Activated CD4-positive, alpha-beta memory T cell treated with anti-CD3 and anti-CD28 coated beads, Interleukin-2, amount 10 ng/mL, durations not matched to agents 7 days and 5 days (primary cell): ENCODE measurements around the gene GLG1. TPM values are rescaled to one million over a fixed set of nuclear protein-coding genes. Genes with fewer than 3 reads are reported as not detected.
A peak's percentile ranks its signal among the peaks of the same experiment; 100 is the strongest.

Experiments used
- CTCF ChIA-PET: fragments of 350-600 bp; sonication (Branson Sonifier 250); formaldehyde crosslinking; loops from one replicate; lab custom pipeline; 2021; ENCODE audit warnings: antibody characterized with exemption, inconsistent platforms; lab: Charles Lee
- POLR2A ChIA-PET: fragments of 350-600 bp; sonication (Branson Sonifier 250); formaldehyde crosslinking; loops from one replicate; lab custom pipeline; 2021; ENCODE audit warnings: antibody characterized with exemption; lab: Charles Lee
- DNase-seq: peaks from one replicate; pipeline ENCODE4 v3.0.0-alpha.2; 2020
- H3K27ac Mint-ChIP-seq: one replicate; pipeline ENCODE4 v1.8.0; 2021; ENCODE audit warnings: mild to moderate bottlenecking, mixed read lengths
- H3K27me3 Mint-ChIP-seq: one replicate; pipeline ENCODE4 v1.8.0; 2021; ENCODE audit warnings: mixed read lengths
- H3K36me3 Mint-ChIP-seq: one replicate; pipeline ENCODE4 v1.8.0; 2021; ENCODE audit warnings: low read depth, mixed read lengths
- H3K4me1 Mint-ChIP-seq: one replicate; pipeline ENCODE4 v1.8.0; 2021; ENCODE audit warnings: mixed read lengths
- H3K4me3 Mint-ChIP-seq: one replicate; pipeline ENCODE4 v1.8.0; 2021; ENCODE audit warnings: mild to moderate bottlenecking, mixed read lengths
- H3K9me3 Mint-ChIP-seq: one replicate; pipeline ENCODE4 v1.8.0; 2021; ENCODE audit warnings: mixed read lengths
- total RNA-seq, 2 experiments: library from RNA; stranded (reverse); gene quantifications; one replicate each; pipeline ENCODE4 v1.2.3, GENCODE V29; 2021

Gene GLG1
- total RNA-seq, 2 experiments from 2014 or later = 130 to 132 TPM

DNA sequence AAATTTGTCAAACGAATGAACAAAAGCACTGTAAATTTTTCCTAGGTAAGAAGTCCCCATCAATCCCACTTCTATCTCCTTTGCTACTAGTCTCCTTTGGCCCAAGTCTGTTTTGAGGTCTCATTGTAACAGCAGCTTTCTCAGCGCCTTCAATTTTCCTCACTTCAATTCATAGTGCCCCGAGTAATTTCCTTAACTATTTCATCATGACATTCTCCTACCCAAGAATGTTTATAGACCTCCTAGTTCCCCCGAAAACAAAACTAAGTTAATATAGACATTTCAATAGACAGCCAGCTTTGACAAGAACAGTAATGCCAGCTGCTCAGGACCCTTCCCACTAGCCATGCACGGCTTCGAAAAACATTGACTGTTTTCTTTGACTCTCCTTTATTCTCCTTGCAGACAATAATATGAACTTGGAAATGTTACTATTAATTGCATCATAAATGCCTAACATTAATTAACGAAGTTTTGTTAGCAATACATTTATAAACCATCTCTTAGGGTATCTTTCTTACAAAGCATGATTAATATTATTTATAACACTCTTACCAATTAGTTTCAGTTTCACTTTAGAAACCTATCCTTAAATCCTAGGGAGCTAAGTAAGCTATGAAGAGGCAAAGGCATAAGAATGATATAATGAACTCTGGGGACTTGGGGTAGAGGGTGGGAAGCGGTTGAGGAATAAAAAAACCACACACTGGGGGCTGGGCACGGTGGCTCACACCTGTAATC lies 22.8 kb downstream of the GLG1 start:
- no peaks in the 10 kb centered on the region for H3K27me3 Mint-ChIP-seq
- no peaks in the 10 kb centered on the region for H3K9me3 Mint-ChIP-seq
- POLR2A ChIA-PET = interaction anchor here (1.2 kb wide), 1 partner anchor 287 kb away, joined by 3 read pairs; no protein-coding TSS in a partner anchor
- CTCF ChIA-PET = interaction anchor here (1.1 kb wide), 1 partner anchor 16 kb away, joined by 3 read pairs; no protein-coding TSS in a partner anchor
- no peak for DNase-seq
- H3K4me1 Mint-ChIP-seq = peaks cover 42% of the 10 kb centered on the region
- peaks cover 36% of the 10 kb centered on the region for H3K36me3 Mint-ChIP-seq
- no peak overlapping the region for H3K4me3 Mint-ChIP-seq
- no peak overlapping the region for H3K27ac Mint-ChIP-seq

DNA sequence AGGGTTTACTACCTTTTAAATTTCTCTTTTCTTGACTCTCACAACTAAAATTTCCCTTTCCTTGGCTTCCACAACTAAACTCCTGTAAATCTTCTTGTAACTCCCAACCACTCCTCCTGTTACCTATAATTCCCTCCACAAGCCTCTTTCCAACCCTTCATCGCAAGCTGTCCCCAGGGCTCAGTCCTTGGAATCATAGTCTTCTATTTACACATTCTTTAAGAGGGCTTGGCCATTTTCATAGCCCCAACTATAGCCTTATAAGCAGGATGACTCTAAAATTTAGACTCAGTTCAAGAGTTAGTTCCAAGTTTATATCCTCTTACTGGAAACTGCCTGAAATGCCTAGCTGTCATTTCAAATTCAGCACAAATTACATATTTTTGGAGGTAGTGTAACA lies 23.9 kb downstream of the GLG1 start:
- Mint-ChIP-seq H3K9me3 (no peaks in the 10 kb centered on the region), H3K27me3 (no peaks in the 10 kb centered on the region), H3K4me1 (peaks cover 48% of the 10 kb centered on the region), H3K36me3 (peaks cover 34% of the 10 kb centered on the region), H3K4me3 (no peak overlapping the region), H3K27ac (no peak overlapping the region)
- ChIA-PET CTCF (no interaction called here), POLR2A (interaction anchor here (1.2 kb wide), 1 partner anchor 286 kb away, joined by 3 read pairs; no protein-coding TSS in a partner anchor)
- DNase-seq = no peak

DNA sequence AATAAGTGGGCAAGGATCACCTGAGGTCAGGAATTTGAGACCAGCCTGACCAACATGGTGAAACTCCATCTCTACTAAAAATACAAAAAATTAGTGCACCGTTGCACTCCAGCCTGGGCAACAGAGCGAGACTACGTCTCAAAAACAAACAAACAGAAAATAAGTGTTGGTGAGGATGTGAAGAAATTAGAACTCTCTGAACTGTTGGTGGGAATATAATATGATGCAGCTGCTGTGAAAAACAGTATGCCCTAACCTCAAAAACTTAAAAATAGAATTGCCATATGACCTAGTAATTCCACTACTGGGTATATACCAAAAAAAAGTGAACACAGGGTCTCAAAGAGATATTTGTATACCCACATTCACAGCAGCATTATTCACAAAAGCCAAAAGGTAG lies 26.1 kb downstream of the GLG1 start:
- Mint-ChIP-seq H3K4me3 (no peak overlapping the region), H3K36me3 (peaks cover 23% of the 10 kb centered on the region), H3K27ac (no peak overlapping the region), H3K9me3 (no peaks in the 10 kb centered on the region), H3K27me3 (no peaks in the 10 kb centered on the region), H3K4me1 (peaks cover 44% of the 10 kb centered on the region)
- POLR2A ChIA-PET = no interaction called here
- CTCF ChIA-PET = interaction anchor here (0.6 kb wide), 1 partner anchor 44 kb away, joined by 3 read pairs; no protein-coding TSS in a partner anchor
- no peak for DNase-seq

DNA sequence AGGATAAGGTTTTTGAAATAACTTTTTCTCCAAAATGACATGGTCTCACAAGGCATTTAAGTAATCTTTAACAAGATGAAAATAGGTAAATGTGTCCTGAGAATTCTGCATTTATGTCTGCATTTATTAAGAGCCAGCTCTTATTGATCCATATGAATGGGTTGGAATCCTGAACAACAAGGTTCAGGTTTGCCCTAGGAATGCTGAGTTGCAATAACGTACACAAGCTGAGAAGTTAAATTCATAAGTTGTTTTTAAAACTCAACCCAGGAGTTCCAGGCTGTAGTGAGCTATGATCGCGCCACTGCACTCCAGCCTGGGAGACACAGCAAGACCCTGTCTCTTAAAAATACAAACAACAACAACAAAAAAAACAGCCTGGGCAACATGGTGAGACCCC lies 28.1 kb downstream of the GLG1 start:
- Mint-ChIP-seq H3K27me3 (no peaks in the 10 kb centered on the region), H3K27ac (no peak overlapping the region), H3K4me3 (no peak overlapping the region), H3K4me1 (peaks cover 43% of the 10 kb centered on the region), H3K9me3 (no peaks in the 10 kb centered on the region), H3K36me3 (peaks cover 16% of the 10 kb centered on the region)
- DNase-seq = no peak
- ChIA-PET CTCF (interaction anchor here (0.8 to 0.9 kb wide), 2 partner anchors 8 to 18 kb away, joined by 3 read pairs; no protein-coding TSS in a partner anchor), POLR2A (interaction anchor here (0.9 to 3.1 kb wide), 5 partner anchors 23 to 112 kb away, joined by 3 to 21 read pairs (median 9); partner anchors contain the start of genes GLG1 and RFWD3)

DNA sequence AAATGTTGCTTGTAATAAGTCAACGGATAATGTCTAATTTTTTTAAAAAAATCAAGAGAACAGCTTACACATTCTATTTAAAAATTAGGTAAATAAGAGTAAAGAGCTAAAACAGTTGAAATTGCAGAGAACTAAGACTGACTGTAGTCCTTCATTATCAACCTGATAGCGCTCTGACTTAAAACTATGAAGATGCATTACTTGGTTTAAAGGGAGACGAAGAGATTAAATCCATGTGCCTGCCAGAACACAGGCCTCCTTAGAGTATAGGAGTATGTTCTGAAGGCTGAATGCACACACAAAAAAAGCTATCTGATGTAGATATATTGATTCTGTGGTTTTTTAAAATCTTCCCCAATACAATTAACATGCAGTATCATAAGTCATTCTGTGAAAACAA lies 28.5 kb downstream of the GLG1 start:
- peak overlapping the region; percentile 12 for H3K27ac Mint-ChIP-seq
- DNase-seq = no peak
- CTCF ChIA-PET = interaction anchor here (0.8 to 0.9 kb wide), 2 partner anchors 8 to 18 kb away, joined by 3 read pairs; no protein-coding TSS in a partner anchor
- no peak overlapping the region for H3K4me3 Mint-ChIP-seq
- peaks cover 16% of the 10 kb centered on the region for H3K36me3 Mint-ChIP-seq
- no peaks in the 10 kb centered on the region for H3K9me3 Mint-ChIP-seq
- no peaks in the 10 kb centered on the region for H3K27me3 Mint-ChIP-seq
- H3K4me1 Mint-ChIP-seq = peaks cover 40% of the 10 kb centered on the region
- POLR2A ChIA-PET = interaction anchor here (0.9 to 3.1 kb wide), 6 partner anchors 10 to 111 kb away, joined by 3 to 21 read pairs (median 7); partner anchors contain the start of genes GLG1 and RFWD3

DNA sequence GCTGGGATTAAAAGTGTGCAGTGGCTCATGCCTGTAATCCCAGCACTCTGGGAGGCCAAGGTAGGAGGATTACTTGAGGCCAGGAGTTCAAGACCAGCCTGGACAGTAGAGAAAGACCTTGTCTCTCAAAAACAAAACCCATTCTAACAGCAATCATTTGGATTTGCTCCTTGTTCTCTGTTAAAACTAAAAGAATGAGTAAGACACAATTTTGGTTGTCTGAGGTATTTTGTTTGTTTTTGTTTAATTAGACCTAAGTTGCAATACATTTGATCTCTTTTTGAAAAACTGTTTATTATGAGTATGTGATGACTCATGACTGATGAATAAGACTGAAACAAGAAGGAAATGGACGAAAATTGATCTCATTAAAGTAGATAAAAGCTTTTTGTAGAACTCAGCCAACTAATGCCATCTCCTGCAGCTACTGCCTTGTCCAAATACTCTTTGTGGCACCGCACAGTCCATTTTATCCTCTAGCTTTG lies 29.0 kb downstream of the GLG1 start:
- Mint-ChIP-seq H3K27me3 (no peaks in the 10 kb centered on the region), H3K4me1 (peaks cover 41% of the 10 kb centered on the region), H3K9me3 (no peaks in the 10 kb centered on the region), H3K27ac (peak overlapping the region; percentile 12), H3K4me3 (peak overlapping the region; percentile 27), H3K36me3 (peaks cover 16% of the 10 kb centered on the region)
- ChIA-PET CTCF (interaction anchor here (0.6 to 0.9 kb wide), 2 partner anchors 9 to 23 kb away, joined by 3 read pairs; no protein-coding TSS in a partner anchor), POLR2A (interaction anchor here (0.9 to 3.1 kb wide), 7 partner anchors 10 to 111 kb away, joined by 3 to 21 read pairs (median 5); partner anchors contain the start of genes GLG1 and RFWD3)
- DNase-seq = no peak

DNA sequence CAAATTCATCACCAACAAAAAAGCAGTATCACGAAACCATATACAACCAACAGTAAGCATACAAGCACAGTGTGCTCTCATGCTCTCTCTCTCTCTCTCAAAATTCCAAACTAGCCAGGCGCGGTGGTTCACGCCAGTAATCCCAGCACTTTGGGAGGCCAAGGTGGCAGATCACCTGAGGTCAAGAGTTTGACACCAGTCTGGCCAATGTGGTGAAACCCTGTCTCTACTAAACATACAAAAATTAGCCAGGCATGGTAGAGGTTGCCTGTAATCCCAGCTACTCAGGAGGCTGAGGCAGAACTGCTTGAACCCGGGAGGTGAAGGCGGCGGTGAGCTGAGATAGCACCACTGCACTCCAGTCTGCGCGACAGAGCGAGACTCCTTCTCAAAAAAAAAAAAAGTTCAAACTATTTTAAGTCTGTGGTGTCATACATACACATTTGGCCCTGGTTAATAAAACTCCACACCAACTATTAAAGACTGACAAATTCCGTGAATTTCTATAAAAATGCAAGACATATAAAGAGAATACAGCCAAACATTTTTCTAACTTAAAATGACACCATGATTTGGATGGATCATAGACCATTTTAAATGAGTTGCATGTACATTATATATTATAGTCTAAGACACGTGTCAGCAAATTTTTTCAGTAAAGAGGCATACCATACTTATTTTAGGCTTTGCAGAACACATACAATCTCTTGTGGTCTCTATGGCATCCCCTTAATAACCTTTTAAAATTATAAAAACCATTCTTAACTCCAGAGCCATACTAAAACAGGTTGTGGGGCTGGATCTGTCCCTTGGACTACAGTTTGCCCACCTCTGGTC lies 30.9 kb downstream of the GLG1 start:
- peaks cover 39% of the 10 kb centered on the region for H3K4me1 Mint-ChIP-seq
- no peak overlapping the region for H3K4me3 Mint-ChIP-seq
- no peaks in the 10 kb centered on the region for H3K27me3 Mint-ChIP-seq
- peaks cover 17% of the 10 kb centered on the region for H3K36me3 Mint-ChIP-seq
- no peaks in the 10 kb centered on the region for H3K9me3 Mint-ChIP-seq
- no peak for DNase-seq
- POLR2A ChIA-PET = no interaction called here
- H3K27ac Mint-ChIP-seq = no peak overlapping the region
- CTCF ChIA-PET = interaction anchor here (0.6 kb wide), 1 partner anchor 33 kb away, joined by 3 read pairs; no protein-coding TSS in a partner anchor

DNA sequence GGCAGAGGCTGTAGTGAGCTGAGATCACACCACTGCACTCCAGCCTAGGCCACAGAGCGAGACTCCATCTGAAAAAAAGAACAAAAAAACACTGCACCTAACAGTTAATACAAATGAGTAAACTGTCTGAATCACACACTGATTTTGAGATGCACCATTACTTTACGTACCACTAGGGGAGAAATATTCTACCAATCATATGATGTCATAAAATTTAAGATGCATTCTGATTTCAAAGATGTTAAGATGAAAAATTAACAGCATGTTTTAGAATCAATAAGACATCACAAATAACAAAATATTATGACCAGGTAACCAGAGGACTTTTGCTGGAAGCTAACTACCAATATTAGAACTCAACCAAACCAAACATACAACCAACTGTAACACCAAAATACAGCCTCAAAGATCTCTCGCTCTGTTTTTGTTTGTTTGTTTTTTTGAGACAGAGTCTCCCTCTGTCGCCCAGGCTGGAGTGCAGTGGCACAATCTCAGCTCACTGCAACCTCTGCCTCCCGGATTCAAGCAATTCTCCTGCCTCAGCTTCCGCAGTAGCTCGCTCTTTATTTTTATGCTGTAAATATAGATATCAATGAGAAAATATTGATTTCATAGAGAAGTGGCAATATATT lies 31.6 kb downstream of the GLG1 start:
- Mint-ChIP-seq H3K36me3 (peaks cover 10% of the 10 kb centered on the region), H3K27ac (no peak overlapping the region), H3K27me3 (no peaks in the 10 kb centered on the region), H3K9me3 (no peaks in the 10 kb centered on the region), H3K4me1 (peaks cover 35% of the 10 kb centered on the region), H3K4me3 (no peak overlapping the region)
- POLR2A ChIA-PET = interaction anchor here (1.4 kb wide), 1 partner anchor 26 kb away, joined by 3 read pairs; no protein-coding TSS in a partner anchor
- CTCF ChIA-PET = no interaction called here
- DNase-seq = no peak

DNA sequence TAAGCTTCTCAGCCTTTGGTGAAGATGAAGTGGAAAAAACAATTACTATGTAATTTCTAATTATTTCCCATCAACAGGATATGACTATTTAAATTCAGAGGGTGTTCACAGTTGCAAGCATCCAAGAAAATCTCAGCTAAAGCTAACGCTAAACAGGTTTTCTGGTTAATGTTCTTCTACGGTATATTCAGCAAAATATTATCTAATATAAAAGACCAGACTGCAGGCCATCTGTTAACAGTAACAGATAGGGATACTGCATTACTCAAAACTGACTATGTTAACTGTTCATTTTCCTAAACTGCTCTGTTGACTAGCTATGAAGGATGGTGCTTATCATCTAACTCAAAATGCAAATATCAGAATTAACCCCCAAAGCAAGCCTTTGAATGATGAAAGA lies 32.8 kb downstream of the GLG1 start:
- H3K9me3 Mint-ChIP-seq = no peaks in the 10 kb centered on the region
- peaks cover 12% of the 10 kb centered on the region for H3K36me3 Mint-ChIP-seq
- no peak overlapping the region for H3K27ac Mint-ChIP-seq
- H3K4me1 Mint-ChIP-seq = peaks cover 37% of the 10 kb centered on the region
- CTCF ChIA-PET = interaction anchor here (0.9 kb wide), 1 partner anchor 27 kb away, joined by 3 read pairs; no protein-coding TSS in a partner anchor
- no peak for DNase-seq
- H3K4me3 Mint-ChIP-seq = no peak overlapping the region
- POLR2A ChIA-PET = interaction anchor here (1.0 to 1.4 kb wide), 2 partner anchors 11 to 27 kb away, joined by 3 to 4 read pairs; no protein-coding TSS in a partner anchor
- no peaks in the 10 kb centered on the region for H3K27me3 Mint-ChIP-seq

DNA sequence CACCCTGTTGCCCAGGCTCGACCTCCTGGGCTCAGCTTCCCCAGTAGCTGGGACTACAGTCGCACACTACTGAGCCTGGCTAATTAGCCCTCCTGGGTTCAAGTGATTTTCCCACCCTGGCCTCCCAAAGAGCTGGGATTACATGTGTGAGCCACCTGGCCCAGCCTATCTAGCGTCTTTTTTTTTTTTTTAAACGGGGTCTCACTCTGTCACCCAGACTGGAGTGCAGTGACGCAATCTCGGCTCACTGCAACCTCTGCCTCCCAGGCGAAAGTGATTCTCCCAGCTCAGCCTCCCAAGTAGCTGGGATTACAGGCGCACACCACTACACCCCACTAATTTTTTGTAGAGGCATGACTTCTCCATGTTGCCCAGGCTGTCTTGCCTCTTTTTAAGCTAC lies 33.3 kb downstream of the GLG1 start:
- no peak for DNase-seq
- ChIA-PET POLR2A (interaction anchor here (1.0 to 1.4 kb wide), 2 partner anchors 11 to 27 kb away, joined by 3 to 4 read pairs; no protein-coding TSS in a partner anchor), CTCF (interaction anchor here (0.9 kb wide), 1 partner anchor 28 kb away, joined by 3 read pairs; no protein-coding TSS in a partner anchor)
- Mint-ChIP-seq H3K4me1 (peaks cover 37% of the 10 kb centered on the region), H3K27ac (no peak overlapping the region), H3K4me3 (no peak overlapping the region), H3K36me3 (peaks cover 12% of the 10 kb centered on the region), H3K27me3 (no peaks in the 10 kb centered on the region), H3K9me3 (no peaks in the 10 kb centered on the region)

DNA sequence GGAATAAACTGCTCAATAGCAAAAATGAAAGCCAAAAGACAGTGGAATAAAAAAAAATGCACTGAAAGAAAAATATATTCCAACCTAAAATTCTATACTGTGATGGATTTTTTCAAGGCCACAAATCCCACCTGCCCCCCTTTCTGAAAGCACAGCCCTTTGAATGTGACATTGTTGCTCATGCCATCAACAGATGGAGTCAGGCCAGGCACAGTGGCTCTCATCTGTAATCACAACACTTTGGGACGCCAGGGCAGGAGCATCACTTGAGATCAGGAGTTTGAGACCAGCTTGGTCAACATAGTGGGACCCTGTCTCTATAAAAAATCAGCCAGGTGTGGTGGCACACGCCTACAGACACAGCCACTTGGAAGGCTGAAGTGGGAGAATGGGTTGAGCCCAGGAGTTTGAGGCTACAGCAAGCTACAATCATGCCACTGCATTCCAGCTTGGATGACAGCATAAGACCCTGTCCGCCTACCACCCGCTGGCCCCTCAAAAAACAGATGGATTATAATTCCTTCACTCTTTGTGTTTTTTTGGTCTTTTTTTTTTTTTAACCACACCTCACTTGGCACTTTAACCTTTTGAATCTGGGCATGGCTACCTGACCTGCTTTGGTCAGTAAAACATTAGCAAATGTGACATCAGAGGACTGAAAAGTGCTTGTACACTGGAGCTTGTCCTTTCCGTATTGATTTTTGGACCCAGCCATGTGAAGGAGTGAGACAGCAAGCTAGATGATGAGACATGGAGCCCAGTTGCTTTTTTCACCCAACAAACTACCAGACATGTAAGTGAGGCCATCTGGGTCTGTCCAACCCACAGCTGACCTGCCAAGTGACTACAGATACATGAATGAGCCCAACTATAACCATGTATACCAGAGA lies 36.3 kb downstream of the GLG1 start:
- POLR2A ChIA-PET = no interaction called here
- Mint-ChIP-seq H3K27ac (no peak overlapping the region), H3K4me3 (no peak overlapping the region), H3K4me1 (peaks cover 41% of the 10 kb centered on the region), H3K36me3 (peaks cover 18% of the 10 kb centered on the region), H3K27me3 (no peaks in the 10 kb centered on the region), H3K9me3 (no peaks in the 10 kb centered on the region)
- CTCF ChIA-PET = no interaction called here
- no peak for DNase-seq
